ENCODE results near the gene IRF2. TPM values are rescaled to one million over a fixed set of nuclear protein-coding genes. Genes with fewer than 3 reads are reported as not detected.
A peak's percentile ranks its signal among the peaks of the same experiment; 100 is the strongest.

The IRF2 gene
- total and polyA plus RNA-seq, 2 donors (not counting 1 experiment from before 2014, with no cell fraction given): 67.8 to 68.2 TPM

DNA sequence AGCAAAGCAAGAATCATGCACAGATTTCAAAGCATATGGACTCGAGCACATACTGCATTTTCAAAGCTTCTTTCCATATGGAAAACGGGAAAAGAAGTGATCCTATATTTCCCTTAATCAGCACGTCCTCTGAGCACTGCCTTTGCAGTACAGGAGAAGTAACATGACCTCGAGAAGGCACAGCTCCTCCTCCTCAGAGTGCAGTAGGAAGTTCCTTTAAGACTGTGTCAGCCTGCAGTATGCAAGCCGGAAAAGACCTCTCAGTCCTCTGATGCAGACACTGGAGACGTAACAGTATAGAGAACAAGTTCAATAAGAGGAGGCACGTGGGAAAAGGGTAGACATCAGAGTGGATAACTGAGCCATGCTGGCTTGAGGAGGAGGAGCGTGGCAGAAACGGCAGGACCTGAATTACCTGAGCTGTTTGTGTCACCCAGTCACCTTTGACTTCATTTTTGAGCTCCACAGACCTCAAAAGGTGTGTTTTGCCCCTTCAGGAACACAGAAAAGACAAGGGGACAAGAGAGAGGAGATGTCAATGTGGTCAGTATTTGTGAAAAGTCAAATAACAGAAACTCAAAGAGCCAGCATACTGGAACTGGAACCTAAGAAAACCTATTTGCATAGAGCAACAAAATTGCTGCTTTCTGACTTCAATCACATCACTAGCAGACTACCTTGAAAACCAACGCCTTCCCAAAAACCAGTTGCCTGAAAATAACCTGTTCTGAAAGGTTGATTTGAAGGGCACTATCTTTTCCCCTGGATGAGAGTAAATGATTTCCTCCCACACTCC, 20.8 kb downstream of the IRF2 start:
- ChIA-PET POLR2A (interaction anchor here (0.6 to 1.1 kb wide), 2 partner anchors 21 to 145 kb away, joined by 4 to 5 read pairs; partner anchors contain the start of gene IRF2), CTCF (interaction anchor here (0.6 to 2.0 kb wide), 8 partner anchors 10 to 190 kb away, joined by 3 to 8 read pairs (median 3); no protein-coding TSS in a partner anchor)
- DNase-seq (peak; percentile 63), ATAC-seq (ENCODE audit: low read depth) (peak; percentile 66)
- Mint-ChIP-seq H3K27ac (peak overlapping the region; percentile 91), H3K27me3 (no peaks in the 10 kb centered on the region), H3K4me1 (peaks cover 85% of the 10 kb centered on the region), H3K4me3 (peak overlapping the region; percentile 80), H3K9me3 (ENCODE audit: insufficient read depth) (no peaks in the 10 kb centered on the region)
- intact Hi-C loops (cut with micrococcal nuclease): loop anchor here (5.0 kb wide), 1 partner anchor 106 kb away; no protein-coding TSS in a partner anchor
- Histone ChIP-seq H3K4me2 (replicated peaks; ENCODE audit: low read depth, low read length, poor library complexity, severe bottlenecking) (peak overlapping the region; percentile 54), H3K27me3 (replicated peaks in 1 of 4; ENCODE audit: control extremely low read depth in 1 of 4, control insufficient read depth in 3 of 4, insufficient read depth in 4 of 4, low read length in 3 of 4) (no peaks in the 10 kb centered on the region), H3K4me3 (ENCODE audit: control extremely low read depth in 1 of 5, extremely low read depth in 1 of 5, insufficient read depth in 1 of 5, low read depth in 2 of 5, low read length in 4 of 5) (peak overlapping the region in 2 of 5 experiments; percentile 23 to 27), H3K79me2 (ENCODE audit: control insufficient read depth, insufficient read depth, low read length) (peaks cover 99% of the 10 kb centered on the region), H3K27ac (ENCODE audit: low read length in 2 of 2) (peak overlapping the region; percentile 60 to 69), H4K20me1 (ENCODE audit: control insufficient read depth, insufficient read depth, low read length, poor library complexity, severe bottlenecking) (peaks cover 85% of the 10 kb centered on the region), H3K36me3 (replicated peaks in 1 of 2; ENCODE audit: control extremely low read depth in 1 of 2, control insufficient read depth in 1 of 2, extremely low read depth in 1 of 2, insufficient read depth in 2 of 2, low read length in 1 of 2) (peaks cover 1 to 30% of the 10 kb centered on the region in 2 experiments), H2AFZ (ENCODE audit: insufficient read depth, low read depth, low read length, poor library complexity, severe bottlenecking) (peak overlapping the region; percentile 17), H3K9me3 (ENCODE audit: control extremely low read depth in 1 of 3, control insufficient read depth in 2 of 3, insufficient read depth in 1 of 3, low read length in 2 of 3) (no peaks in the 10 kb centered on the region), H3K9ac (ENCODE audit: low read length) (peak overlapping the region; percentile 19), H3K4me1 (ENCODE audit: control insufficient read depth in 2 of 2, insufficient read depth in 2 of 2, low read length in 2 of 2) (peaks cover 83 to 85% of the 10 kb centered on the region in 2 donors)
- TF ChIP-seq, protein P1, sequence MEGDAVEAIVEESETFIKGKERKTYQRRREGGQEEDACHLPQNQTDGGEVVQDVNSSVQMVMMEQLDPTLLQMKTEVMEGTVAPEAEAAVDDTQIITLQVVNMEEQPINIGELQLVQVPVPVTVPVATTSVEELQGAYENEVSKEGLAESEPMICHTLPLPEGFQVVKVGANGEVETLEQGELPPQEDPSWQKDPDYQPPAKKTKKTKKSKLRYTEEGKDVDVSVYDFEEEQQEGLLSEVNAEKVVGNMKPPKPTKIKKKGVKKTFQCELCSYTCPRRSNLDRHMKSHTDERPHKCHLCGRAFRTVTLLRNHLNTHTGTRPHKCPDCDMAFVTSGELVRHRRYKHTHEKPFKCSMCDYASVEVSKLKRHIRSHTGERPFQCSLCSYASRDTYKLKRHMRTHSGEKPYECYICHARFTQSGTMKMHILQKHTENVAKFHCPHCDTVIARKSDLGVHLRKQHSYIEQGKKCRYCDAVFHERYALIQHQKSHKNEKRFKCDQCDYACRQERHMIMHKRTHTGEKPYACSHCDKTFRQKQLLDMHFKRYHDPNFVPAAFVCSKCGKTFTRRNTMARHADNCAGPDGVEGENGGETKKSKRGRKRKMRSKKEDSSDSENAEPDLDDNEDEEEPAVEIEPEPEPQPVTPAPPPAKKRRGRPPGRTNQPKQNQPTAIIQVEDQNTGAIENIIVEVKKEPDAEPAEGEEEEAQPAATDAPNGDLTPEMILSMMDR (IDR thresholded peaks at IDR 0.05): no peak
- WGBS (ENCODE audit: insufficient coverage): 4% methylated on average over 5 of the region's 10 CpGs

DNA sequence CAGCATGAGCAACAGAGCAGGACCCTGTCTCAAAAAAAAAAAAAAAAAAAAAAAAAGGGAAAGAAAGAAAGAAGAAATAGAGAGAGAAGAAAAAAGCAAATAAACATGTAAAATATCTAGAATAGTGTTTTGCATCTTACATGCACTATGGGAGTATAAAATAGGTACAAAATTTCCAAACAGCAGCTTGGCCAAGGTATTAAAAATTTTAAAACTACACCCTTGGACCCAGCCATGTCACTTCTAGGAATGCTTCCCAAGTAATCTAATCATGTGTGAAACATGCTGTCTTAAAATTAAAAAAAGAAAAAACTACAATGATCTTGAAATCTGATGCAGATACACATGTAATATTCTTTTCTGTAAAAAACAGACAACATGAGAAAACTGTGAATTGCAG, 21.6 kb downstream of the IRF2 start:
- H3K27ac ChIP-seq (ENCODE audit: low read length in 2 of 2): peak overlapping the region in 1 of 2 donors; percentile 24
- CTCF ChIA-PET: interaction anchor here (1.2 to 2.0 kb wide), 3 partner anchors 9 to 189 kb away, joined by 3 to 8 read pairs (median 4); no protein-coding TSS in a partner anchor
- no peak overlapping the region for H3K27ac Mint-ChIP-seq

More for the DNA sequence above, 21.6 kb downstream of the IRF2 start:
- H3K79me2 ChIP-seq (ENCODE audit: control insufficient read depth, insufficient read depth, low read length): peaks cover 99% of the 10 kb centered on the region
- peaks cover 2 to 33% of the 10 kb centered on the region in 2 experiments for H3K36me3 ChIP-seq (replicated peaks in 1 of 2; ENCODE audit: control extremely low read depth in 1 of 2, control insufficient read depth in 1 of 2, extremely low read depth in 1 of 2, insufficient read depth in 2 of 2, low read length in 1 of 2)
- ATAC-seq (ENCODE audit: low read depth) (no peak), DNase-seq (no peak)
- H3K4me1 ChIP-seq (ENCODE audit: control insufficient read depth in 2 of 2, insufficient read depth in 2 of 2, low read length in 2 of 2): peaks cover 83 to 87% of the 10 kb centered on the region in 2 donors
- H3K9ac ChIP-seq (ENCODE audit: low read length): no peak overlapping the region
- Mint-ChIP-seq H3K27me3 (no peaks in the 10 kb centered on the region), H3K4me1 (peaks cover 84% of the 10 kb centered on the region), H3K4me3 (no peak overlapping the region), H3K9me3 (ENCODE audit: insufficient read depth) (no peaks in the 10 kb centered on the region)
- intact Hi-C loops (cut with micrococcal nuclease): loop anchor here (5.0 kb wide), 1 partner anchor 105 kb away; no protein-coding TSS in a partner anchor
- peaks cover 86% of the 10 kb centered on the region for H4K20me1 ChIP-seq (ENCODE audit: control insufficient read depth, insufficient read depth, low read length, poor library complexity, severe bottlenecking)
- H2AFZ ChIP-seq (ENCODE audit: insufficient read depth, low read depth, low read length, poor library complexity, severe bottlenecking): no peak overlapping the region
- no peaks in the 10 kb centered on the region for H3K27me3 ChIP-seq (replicated peaks in 1 of 4; ENCODE audit: control extremely low read depth in 1 of 4, control insufficient read depth in 3 of 4, insufficient read depth in 4 of 4, low read length in 3 of 4)
- POLR2A ChIA-PET: interaction anchor here (0.6 to 1.1 kb wide), 2 partner anchors 22 to 144 kb away, joined by 4 to 5 read pairs; partner anchors contain the start of gene IRF2
- H3K4me3 ChIP-seq (ENCODE audit: control extremely low read depth in 1 of 5, extremely low read depth in 1 of 5, insufficient read depth in 1 of 5, low read depth in 2 of 5, low read length in 4 of 5): no peak overlapping the region
- H3K4me2 ChIP-seq (replicated peaks; ENCODE audit: low read depth, low read length, poor library complexity, severe bottlenecking): peak overlapping the region; percentile 54
- TF ChIP-seq, protein P1 (IDR thresholded peaks at IDR 0.05): no peak
- TF ChIP-seq EZH2 (IDR thresholded peaks at IDR 0.05; ENCODE audit: borderline replicate concordance, insufficient read depth, low read depth, low read length, poor library complexity, severe bottlenecking): no peak
- no peaks in the 10 kb centered on the region for H3K9me3 ChIP-seq (ENCODE audit: control extremely low read depth in 1 of 3, control insufficient read depth in 2 of 3, insufficient read depth in 1 of 3, low read length in 2 of 3)
